ENCODE measurements around the gene RNLS. TPM values are rescaled to one million over a fixed set of nuclear protein-coding genes. Genes with fewer than 3 reads are reported as not detected.

Gene RNLS
- total RNA-seq, 1 donor from 2014 or later: 8.7 TPM

- Histone ChIP-seq H3K4me3 (ENCODE audit: low read depth, low read length) (no peak overlapping the region), H3K27me3 (ENCODE audit: control insufficient read depth, insufficient read depth, low read length) (no peaks in the 10 kb centered on the region), H3K36me3 (ENCODE audit: control insufficient read depth, insufficient read depth, low read length) (no peaks in the 10 kb centered on the region)
- FAIRE-seq: no peak
- TF ChIP-seq CTCF (IDR thresholded peaks at IDR 0.05; ENCODE audit: insufficient read depth, low read length, severe bottlenecking): no peak
- DNase-seq (ENCODE audit: low read depth): peak; percentile 52
These were observed 145.7 kb downstream of the RNLS start for GRCh38 chr10:88437411-88437810.

- H3K4me3 ChIP-seq (ENCODE audit: low read depth, low read length): no peak overlapping the region
- no peak for DNase-seq (ENCODE audit: low read depth)
- no peak for FAIRE-seq
- H3K36me3 ChIP-seq (ENCODE audit: control insufficient read depth, insufficient read depth, low read length): no peaks in the 10 kb centered on the region
- no peaks in the 10 kb centered on the region for H3K27me3 ChIP-seq (ENCODE audit: control insufficient read depth, insufficient read depth, low read length)
- no peak for TF ChIP-seq CTCF (IDR thresholded peaks at IDR 0.05; ENCODE audit: insufficient read depth, low read length, severe bottlenecking)
These were observed 149.4 kb downstream of the RNLS start for GRCh38 chr10:88433565-88434186.

GRCh38 chr10:88431103-88431502, 152.0 kb downstream of the RNLS start:
- DNase-seq (ENCODE audit: low read depth) (no peak), FAIRE-seq (no peak)
- H3K36me3 ChIP-seq (ENCODE audit: control insufficient read depth, insufficient read depth, low read length): no peaks in the 10 kb centered on the region
- no peak overlapping the region for H3K4me3 ChIP-seq (ENCODE audit: low read depth, low read length)
- H3K27me3 ChIP-seq (ENCODE audit: control insufficient read depth, insufficient read depth, low read length): no peaks in the 10 kb centered on the region
- TF ChIP-seq CTCF (IDR thresholded peaks at IDR 0.05; ENCODE audit: insufficient read depth, low read length, severe bottlenecking): no peak

GRCh38 chr10:88428976-88429375, 154.1 kb downstream of the RNLS start:
- Histone ChIP-seq H3K4me3 (ENCODE audit: low read depth, low read length) (no peak overlapping the region), H3K27me3 (ENCODE audit: control insufficient read depth, insufficient read depth, low read length) (no peaks in the 10 kb centered on the region), H3K36me3 (ENCODE audit: control insufficient read depth, insufficient read depth, low read length) (no peaks in the 10 kb centered on the region)
- TF ChIP-seq CTCF (IDR thresholded peaks at IDR 0.05; ENCODE audit: insufficient read depth, low read length, severe bottlenecking): no peak
- FAIRE-seq (no peak), DNase-seq (ENCODE audit: low read depth) (no peak)

GRCh38 chr10:88428442-88428841, 154.7 kb downstream of the RNLS start:
- FAIRE-seq: no peak
- Histone ChIP-seq H3K27me3 (ENCODE audit: control insufficient read depth, insufficient read depth, low read length) (no peaks in the 10 kb centered on the region), H3K4me3 (ENCODE audit: low read depth, low read length) (no peak overlapping the region), H3K36me3 (ENCODE audit: control insufficient read depth, insufficient read depth, low read length) (no peaks in the 10 kb centered on the region)
- TF ChIP-seq CTCF (IDR thresholded peaks at IDR 0.05; ENCODE audit: insufficient read depth, low read length, severe bottlenecking): no peak
- peak; percentile 79 for DNase-seq (ENCODE audit: low read depth)

GRCh38 chr10:88427024-88427423, 156.1 kb downstream of the RNLS start:
- FAIRE-seq (no peak), DNase-seq (ENCODE audit: low read depth) (no peak)
- no peaks in the 10 kb centered on the region for H3K36me3 ChIP-seq (ENCODE audit: control insufficient read depth, insufficient read depth, low read length)
- no peak for TF ChIP-seq CTCF (IDR thresholded peaks at IDR 0.05; ENCODE audit: insufficient read depth, low read length, severe bottlenecking)
- H3K4me3 ChIP-seq (ENCODE audit: low read depth, low read length): no peak overlapping the region
- no peaks in the 10 kb centered on the region for H3K27me3 ChIP-seq (ENCODE audit: control insufficient read depth, insufficient read depth, low read length)
